ENCODE measurements around the gene CSTF2T.
"Not testable (repeated sequence)": the region's sequence is repeated elsewhere in the genome, so short reads cannot be mapped to it uniquely, and the experiment has no call there.

CSTF2T gene

GRCh38 chr10:51696251-51696650, 3.1 kb downstream of the CSTF2T start:
- DNase-seq (ENCODE audit: insufficient read length, low spot score) = no peak
- no peak for TF ChIP-seq CTCF (IDR thresholded peaks at IDR 0.05; ENCODE audit: insufficient read depth, missing control alignments)
- no peak for FAIRE-seq

GRCh38 chr10:51694086-51694768, 5.2 kb downstream of the CSTF2T start:
- FAIRE-seq = no peak
- no peak for DNase-seq (ENCODE audit: insufficient read length, low spot score)
- no peak for TF ChIP-seq CTCF (IDR thresholded peaks at IDR 0.05; ENCODE audit: insufficient read depth, missing control alignments)

GRCh38 chr10:51691135-51691534, 8.3 kb downstream of the CSTF2T start:
- DNase-seq (ENCODE audit: insufficient read length, low spot score) = no peak
- TF ChIP-seq CTCF (IDR thresholded peaks at IDR 0.05; ENCODE audit: insufficient read depth, missing control alignments) = no peak
- no peak for FAIRE-seq

GRCh38 chr10:51689536-51689935, 9.9 kb downstream of the CSTF2T start:
- TF ChIP-seq CTCF (IDR thresholded peaks at IDR 0.05; ENCODE audit: insufficient read depth, missing control alignments) = no peak
- no peak for FAIRE-seq
- no peak for DNase-seq (ENCODE audit: insufficient read length, low spot score)

- not testable (repeated sequence) for FAIRE-seq; DNase-seq (ENCODE audit: insufficient read length, low spot score)
Observed at GRCh38 chr10:51688826-51689225, 10.6 kb downstream of the CSTF2T start.

- DNase-seq (ENCODE audit: insufficient read length, low spot score) (no peak), FAIRE-seq (no peak)
- TF ChIP-seq CTCF (IDR thresholded peaks at IDR 0.05; ENCODE audit: insufficient read depth, missing control alignments) = no peak
Observed at GRCh38 chr10:51687296-51687695, 12.1 kb downstream of the CSTF2T start.

- TF ChIP-seq CTCF (IDR thresholded peaks at IDR 0.05; ENCODE audit: insufficient read depth, missing control alignments) = no peak
- no peak for FAIRE-seq
- DNase-seq (ENCODE audit: insufficient read length, low spot score) = no peak
Observed at GRCh38 chr10:51685768-51686167, 13.6 kb downstream of the CSTF2T start.
